Measurements from ENCODE around the gene CFAP107.

GRCh38 chr1:12739613-12740012 is 6.4 kb upstream of the CFAP107 start:
- TF ChIP-seq CTCF (conservative IDR thresholded peaks at IDR 0.05; ENCODE audit: low read depth in 2 of 2) (no peak), EZH2 (IDR thresholded peaks at IDR 0.05; ENCODE audit: low read depth, unreplicated experiment) (no peak), POLR2AphosphoS5 (IDR thresholded peaks at IDR 0.05; ENCODE audit: low read depth) (no peak), ETS1 (IDR thresholded peaks at IDR 0.05) (no peak), NANOG (IDR thresholded peaks at IDR 0.05; ENCODE audit: borderline replicate concordance) (no peak), REST (IDR thresholded peaks at IDR 0.05; ENCODE audit: unreplicated experiment) (no peak), EZH2phosphoT487 (IDR thresholded peaks at IDR 0.05; ENCODE audit: unreplicated experiment) (no peak), ZNF331 (CRISPR knock-in tag; IDR thresholded peaks at IDR 0.05; ENCODE audit: low read depth) (no peak), JUNB (IDR thresholded peaks at IDR 0.05; ENCODE audit: unreplicated experiment) (no peak), ZNF114 (CRISPR knock-in tag; IDR thresholded peaks at IDR 0.05) (no peak), CREB1 (CRISPR knock-in tag; IDR thresholded peaks at IDR 0.05; ENCODE audit: low read depth) (no peak)
